NT2/D1 (cell line): Measurements from ENCODE around the gene C5orf47.

Experiments
- SUZ12 ChIP-seq: IDR thresholded peaks from 2 replicates; pipeline ENCODE4 v1.6.1; 2011; ENCODE audit not compliant: insufficient read length, insufficient read depth; ENCODE audit errors: extremely low read depth
- YY1 ChIP-seq: IDR thresholded peaks from 2 replicates; pipeline ENCODE4 v1.6.1; 2011; ENCODE audit not compliant: insufficient read length, insufficient read depth
- ZNF274 ChIP-seq: IDR thresholded peaks from 2 replicates; pipeline ENCODE4 v1.6.1; 2011; ENCODE audit warnings: mild to moderate bottlenecking, low read depth, low read length

DNA sequence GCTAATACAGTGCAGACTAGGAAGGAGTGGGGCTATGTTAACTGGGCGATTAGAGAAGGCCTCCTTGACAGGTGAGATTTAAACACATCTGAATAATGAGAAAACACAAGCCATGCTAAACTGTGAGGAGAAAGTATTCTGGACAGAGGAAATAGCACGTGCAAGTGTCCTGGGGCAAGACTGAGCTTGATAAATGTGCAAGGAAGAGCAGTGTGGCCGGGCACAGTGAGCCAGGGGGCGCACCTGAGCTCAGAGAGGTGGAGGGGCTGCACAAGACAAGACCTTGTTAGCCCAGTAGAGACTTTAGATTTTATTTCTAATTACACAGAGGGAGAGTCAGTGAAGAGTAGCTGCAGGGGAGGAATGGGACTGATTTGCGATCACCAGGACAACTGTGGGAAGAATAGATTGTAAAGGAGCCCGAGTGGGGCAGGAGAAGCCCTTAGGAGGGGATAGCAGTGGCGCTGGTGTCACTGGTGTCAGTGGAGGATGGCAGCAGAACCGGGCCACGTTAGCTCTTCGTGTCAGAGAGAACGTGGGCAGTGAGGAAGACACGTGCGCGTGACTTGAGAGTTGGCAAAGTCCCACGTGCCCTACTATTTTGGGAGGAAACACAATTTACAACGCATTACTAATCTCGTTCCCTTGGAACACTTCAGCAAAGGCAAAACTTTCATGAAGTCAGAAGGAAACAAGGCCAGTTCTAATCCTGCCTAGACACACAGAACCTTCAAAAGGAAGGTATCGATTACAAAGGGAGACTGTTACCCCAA is 17.9 kb upstream of the C5orf47 start:
- TF ChIP-seq ZNF274, result no peak
- no peak for TF ChIP-seq YY1
- TF ChIP-seq SUZ12, result no peak
